ENCODE results near the gene PABPN1L.

DNA sequence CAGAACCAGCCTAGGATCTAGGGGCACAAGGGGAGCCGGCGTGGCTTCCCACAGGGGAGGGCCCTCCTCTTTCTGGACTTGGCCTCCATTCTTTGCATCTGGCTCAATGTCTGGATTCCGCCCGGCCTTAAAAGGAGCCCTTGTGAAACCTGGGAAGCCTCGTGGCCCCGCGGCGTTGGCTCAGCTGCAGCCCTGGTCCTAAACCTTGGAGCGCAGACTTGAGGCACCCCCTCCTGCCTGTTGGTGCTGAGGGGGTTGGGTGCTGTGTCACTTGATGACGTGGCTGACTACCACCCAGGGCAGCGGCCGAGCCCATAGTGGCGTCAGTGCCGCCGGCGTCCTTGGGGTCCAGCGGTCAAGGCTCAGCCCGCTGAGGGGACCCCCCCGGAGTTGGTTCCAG, 5.1 kb downstream of the PABPN1L start:
- TF ChIP-seq, protein P1, sequence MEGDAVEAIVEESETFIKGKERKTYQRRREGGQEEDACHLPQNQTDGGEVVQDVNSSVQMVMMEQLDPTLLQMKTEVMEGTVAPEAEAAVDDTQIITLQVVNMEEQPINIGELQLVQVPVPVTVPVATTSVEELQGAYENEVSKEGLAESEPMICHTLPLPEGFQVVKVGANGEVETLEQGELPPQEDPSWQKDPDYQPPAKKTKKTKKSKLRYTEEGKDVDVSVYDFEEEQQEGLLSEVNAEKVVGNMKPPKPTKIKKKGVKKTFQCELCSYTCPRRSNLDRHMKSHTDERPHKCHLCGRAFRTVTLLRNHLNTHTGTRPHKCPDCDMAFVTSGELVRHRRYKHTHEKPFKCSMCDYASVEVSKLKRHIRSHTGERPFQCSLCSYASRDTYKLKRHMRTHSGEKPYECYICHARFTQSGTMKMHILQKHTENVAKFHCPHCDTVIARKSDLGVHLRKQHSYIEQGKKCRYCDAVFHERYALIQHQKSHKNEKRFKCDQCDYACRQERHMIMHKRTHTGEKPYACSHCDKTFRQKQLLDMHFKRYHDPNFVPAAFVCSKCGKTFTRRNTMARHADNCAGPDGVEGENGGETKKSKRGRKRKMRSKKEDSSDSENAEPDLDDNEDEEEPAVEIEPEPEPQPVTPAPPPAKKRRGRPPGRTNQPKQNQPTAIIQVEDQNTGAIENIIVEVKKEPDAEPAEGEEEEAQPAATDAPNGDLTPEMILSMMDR (conservative IDR thresholded peaks at IDR 0.05), result no peak
- no peak for TF ChIP-seq ZFX (IDR thresholded peaks at IDR 0.05)

Measured in C4-2B (cell line).